GM12891 (cell line): ENCODE results near the gene RIN2.
A peak's percentile ranks its signal among the peaks of the same experiment; 100 is the strongest.

ENCODE experiments used
- DNase-seq: peaks from one replicate; pipeline ENCODE4 v3.0.0; 2011; ENCODE audit warnings: low spot score; ENCODE audit not compliant: insufficient read length
- FAIRE-seq: peaks from 2 replicates; lab custom pipeline; 2011; peaks lifted over from hg19 to GRCh38; lab: Jason Lieb, UNC
- PAX5 ChIP-seq: IDR thresholded peaks from 2 replicates; pipeline ENCODE4 v1.6.1; 2011; ENCODE audit warnings: low read length, moderate library complexity, mild to moderate bottlenecking; ENCODE audit not compliant: insufficient read depth, severe bottlenecking
- POLR2A ChIP-seq: IDR thresholded peaks from 2 replicates; pipeline ENCODE4 v1.6.1; 2011; ENCODE audit warnings: low read depth, low read length, control low read depth
- POLR2AphosphoS5 ChIP-seq: IDR thresholded peaks from 2 replicates; pipeline ENCODE4 v1.6.1; 2011; ENCODE audit warnings: low read depth, low read length, control low read depth
- POU2F2 ChIP-seq: IDR thresholded peaks from 2 replicates; pipeline ENCODE4 v1.6.1; 2011; ENCODE audit warnings: low read depth, mild to moderate bottlenecking, control low read depth, low read length, moderate library complexity
- SPI1 ChIP-seq: IDR thresholded peaks from 2 replicates; pipeline ENCODE4 v1.6.1; 2011; ENCODE audit warnings: low read depth, low read length, control low read depth
- TAF1 ChIP-seq: IDR thresholded peaks from 2 replicates; pipeline ENCODE4 v1.6.1; 2011; ENCODE audit warnings: low read depth, low read length, control low read depth

Gene RIN2

GRCh38 chr20:19781235-19781634 lies 23.2 kb downstream of the RIN2 start:
- FAIRE-seq = no peak
- no peak for DNase-seq
- no peak for TF ChIP-seq TAF1
- TF ChIP-seq POU2F2 = no peak
- no peak for TF ChIP-seq PAX5

- DNase-seq (no peak), FAIRE-seq (no peak)
- TF ChIP-seq SPI1 (no peak), POLR2A (no peak), POU2F2 (no peak), PAX5 (no peak), TAF1 (no peak), POLR2AphosphoS5 (no peak)
Measured at GRCh38 chr20:19782669-19783068, 24.6 kb downstream of the RIN2 start.

GRCh38 chr20:19783966-19784401 lies 25.9 kb downstream of the RIN2 start:
- DNase-seq (no peak), FAIRE-seq (no peak)
- TF ChIP-seq SPI1 = no peak
- TF ChIP-seq PAX5 = no peak
- no peak for TF ChIP-seq POLR2A
- no peak for TF ChIP-seq POLR2AphosphoS5
- no peak for TF ChIP-seq TAF1
- TF ChIP-seq POU2F2 = no peak

GRCh38 chr20:19784511-19785172 lies 26.6 kb downstream of the RIN2 start:
- FAIRE-seq = no peak
- TF ChIP-seq PAX5 (no peak), TAF1 (no peak), POLR2AphosphoS5 (no peak), SPI1 (no peak), POU2F2 (no peak), POLR2A (no peak)
- peak; percentile 14 for DNase-seq

- no peak for FAIRE-seq
- no peak for DNase-seq
- TF ChIP-seq POLR2AphosphoS5 (no peak), POU2F2 (no peak), SPI1 (no peak), PAX5 (no peak), POLR2A (no peak)
Measured at GRCh38 chr20:19785173-19785982, 27.3 kb downstream of the RIN2 start.

- no peak for TF ChIP-seq SPI1
- TF ChIP-seq POLR2A = no peak
- TF ChIP-seq PAX5 = no peak
- TF ChIP-seq POU2F2 = no peak
- no peak for TF ChIP-seq POLR2AphosphoS5
- TF ChIP-seq TAF1 = no peak
- FAIRE-seq (no peak), DNase-seq (no peak)
Measured at GRCh38 chr20:19785983-19786285, 27.9 kb downstream of the RIN2 start.

GRCh38 chr20:19786311-19786710 lies 28.3 kb downstream of the RIN2 start:
- FAIRE-seq (no peak), DNase-seq (no peak)
- TF ChIP-seq TAF1 (no peak), POU2F2 (no peak), PAX5 (no peak), SPI1 (no peak), POLR2A (no peak), POLR2AphosphoS5 (no peak)

- DNase-seq = no peak
- TF ChIP-seq PAX5 (no peak), POU2F2 (no peak), POLR2AphosphoS5 (no peak), POLR2A (no peak), SPI1 (no peak), TAF1 (no peak)
- FAIRE-seq = no peak
Measured at GRCh38 chr20:19787366-19787765, 29.3 kb downstream of the RIN2 start.

- TF ChIP-seq POLR2A (no peak), POU2F2 (no peak), SPI1 (no peak), POLR2AphosphoS5 (no peak), PAX5 (no peak), TAF1 (no peak)
- DNase-seq (no peak), FAIRE-seq (no peak)
Measured at GRCh38 chr20:19789009-19789408, 31.0 kb downstream of the RIN2 start.
